ENCODE data around the gene COPS7A.
A peak's percentile ranks its signal among the peaks of the same experiment; 100 is the strongest.

The COPS7A gene

DNA sequence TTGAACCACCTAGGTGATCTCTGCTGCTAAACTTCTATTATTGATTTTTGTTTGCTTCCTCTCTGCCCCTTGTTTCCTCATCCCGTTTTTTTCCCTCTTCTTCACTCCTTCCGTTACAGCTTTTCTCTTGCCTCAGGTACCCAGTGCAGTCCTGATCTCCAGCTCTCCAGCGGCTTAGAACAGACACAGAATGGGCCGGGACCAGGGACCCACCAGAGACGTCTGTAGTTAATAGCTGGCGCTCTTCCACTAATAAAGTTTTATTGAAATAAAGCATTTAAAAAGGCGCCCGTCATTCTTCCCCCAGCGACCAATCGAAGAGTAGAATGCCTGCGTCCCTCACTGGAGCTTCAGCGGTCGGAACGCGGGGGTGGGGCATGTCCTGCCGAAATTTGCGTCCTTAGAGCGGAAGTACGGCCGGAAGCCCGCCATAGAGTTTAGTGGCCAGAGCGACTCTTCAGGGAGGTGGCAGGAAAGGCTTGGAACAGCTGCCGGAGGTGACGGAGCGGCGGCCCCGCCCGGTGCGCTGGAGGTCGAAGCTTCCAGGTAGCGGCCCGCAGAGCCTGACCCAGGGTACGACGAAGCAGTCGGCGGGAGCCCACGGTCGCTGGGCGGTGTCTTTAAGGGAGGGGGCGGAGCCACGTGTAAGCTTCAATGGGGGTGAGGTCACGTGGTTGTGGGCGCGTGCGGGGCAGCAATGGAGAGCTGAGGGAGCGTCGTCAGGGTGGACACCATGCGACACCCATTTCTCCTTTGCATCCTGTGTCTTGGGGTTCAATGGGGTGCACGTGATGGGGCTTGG lies at the start of gene COPS7A (continued):
- TF ChIP-seq, protein P1, sequence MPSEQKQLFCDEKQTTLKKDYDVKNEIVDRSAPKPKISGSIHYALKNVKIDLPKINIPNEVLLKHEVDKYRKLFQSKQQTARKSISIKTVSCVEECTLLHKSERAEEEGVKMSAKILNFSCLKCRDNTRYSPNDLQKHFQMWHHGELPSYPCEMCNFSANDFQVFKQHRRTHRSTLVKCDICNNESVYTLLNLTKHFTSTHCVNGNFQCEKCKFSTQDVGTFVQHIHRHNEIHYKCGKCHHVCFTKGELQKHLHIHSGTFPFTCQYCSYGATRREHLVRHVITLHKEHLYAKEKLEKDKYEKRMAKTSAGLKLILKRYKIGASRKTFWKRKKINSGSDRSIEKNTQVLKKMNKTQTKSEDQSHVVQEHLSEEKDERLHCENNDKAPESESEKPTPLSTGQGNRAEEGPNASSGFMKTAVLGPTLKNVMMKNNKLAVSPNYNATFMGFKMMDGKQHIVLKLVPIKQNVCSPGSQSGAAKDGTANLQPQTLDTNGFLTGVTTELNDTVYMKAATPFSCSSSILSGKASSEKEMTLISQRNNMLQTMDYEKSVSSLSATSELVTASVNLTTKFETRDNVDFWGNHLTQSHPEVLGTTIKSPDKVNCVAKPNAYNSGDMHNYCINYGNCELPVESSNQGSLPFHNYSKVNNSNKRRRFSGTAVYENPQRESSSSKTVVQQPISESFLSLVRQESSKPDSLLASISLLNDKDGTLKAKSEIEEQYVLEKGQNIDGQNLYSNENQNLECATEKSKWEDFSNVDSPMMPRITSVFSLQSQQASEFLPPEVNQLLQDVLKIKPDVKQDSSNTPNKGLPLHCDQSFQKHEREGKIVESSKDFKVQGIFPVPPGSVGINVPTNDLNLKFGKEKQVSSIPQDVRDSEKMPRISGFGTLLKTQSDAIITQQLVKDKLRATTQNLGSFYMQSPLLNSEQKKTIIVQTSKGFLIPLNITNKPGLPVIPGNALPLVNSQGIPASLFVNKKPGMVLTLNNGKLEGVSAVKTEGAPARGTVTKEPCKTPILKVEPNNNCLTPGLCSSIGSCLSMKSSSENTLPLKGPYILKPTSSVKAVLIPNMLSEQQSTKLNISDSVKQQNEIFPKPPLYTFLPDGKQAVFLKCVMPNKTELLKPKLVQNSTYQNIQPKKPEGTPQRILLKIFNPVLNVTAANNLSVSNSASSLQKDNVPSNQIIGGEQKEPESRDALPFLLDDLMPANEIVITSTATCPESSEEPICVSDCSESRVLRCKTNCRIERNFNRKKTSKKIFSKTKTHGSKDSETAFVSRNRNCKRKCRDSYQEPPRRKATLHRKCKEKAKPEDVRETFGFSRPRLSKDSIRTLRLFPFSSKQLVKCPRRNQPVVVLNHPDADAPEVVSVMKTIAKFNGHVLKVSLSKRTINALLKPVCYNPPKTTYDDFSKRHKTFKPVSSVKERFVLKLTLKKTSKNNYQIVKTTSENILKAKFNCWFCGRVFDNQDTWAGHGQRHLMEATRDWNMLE (tag by site-specific recombination; conservative IDR thresholded peaks at IDR 0.05; ENCODE audit: low read depth), result peak; percentile 99
- TF ChIP-seq BCL11A (tag by site-specific recombination; IDR thresholded peaks at IDR 0.05; ENCODE audit: low read depth) (peak; percentile 10; the same call in 1 of the 2 replicates), ZNF394 (tag by site-specific recombination; IDR thresholded peaks at IDR 0.05; ENCODE audit: borderline replicate concordance) (peak; percentile 68), ZNF311 (tag by site-specific recombination; IDR thresholded peaks at IDR 0.05; ENCODE audit: borderline replicate concordance) (no peak), ZNF629 (tag by site-specific recombination; IDR thresholded peaks at IDR 0.05) (peak; percentile 96), ZNF549 (tag by site-specific recombination; IDR thresholded peaks at IDR 0.05) (no peak), ZNF266 (tag by site-specific recombination; IDR thresholded peaks at IDR 0.05; ENCODE audit: low read depth) (no peak), ZNF514 (tag by site-specific recombination; IDR thresholded peaks at IDR 0.05) (no peak), WT1 (tag by site-specific recombination; IDR thresholded peaks at IDR 0.05) (peak; percentile 45), ZNF133 (tag by site-specific recombination; IDR thresholded peaks at IDR 0.05) (no peak), ZNF660 (tag by site-specific recombination; IDR thresholded peaks at IDR 0.05) (no peak; the same call in 1 of the 2 replicates), ZNF596 (tag by site-specific recombination; IDR thresholded peaks at IDR 0.05) (no peak), ZNF221 (tag by site-specific recombination; IDR thresholded peaks at IDR 0.05; ENCODE audit: borderline replicate concordance) (no peak), ZNF621 (tag by site-specific recombination; IDR thresholded peaks at IDR 0.05) (no peak), ZNF202 (tag by site-specific recombination; IDR thresholded peaks at IDR 0.05; ENCODE audit: borderline replicate concordance) (no peak), ZNF184 (tag by site-specific recombination; IDR thresholded peaks at IDR 0.05) (peak; percentile 20; the same call in 1 of the 2 replicates), ZNF416 (tag by site-specific recombination; IDR thresholded peaks at IDR 0.05) (no peak)
- TF ChIP-seq, protein P2, sequence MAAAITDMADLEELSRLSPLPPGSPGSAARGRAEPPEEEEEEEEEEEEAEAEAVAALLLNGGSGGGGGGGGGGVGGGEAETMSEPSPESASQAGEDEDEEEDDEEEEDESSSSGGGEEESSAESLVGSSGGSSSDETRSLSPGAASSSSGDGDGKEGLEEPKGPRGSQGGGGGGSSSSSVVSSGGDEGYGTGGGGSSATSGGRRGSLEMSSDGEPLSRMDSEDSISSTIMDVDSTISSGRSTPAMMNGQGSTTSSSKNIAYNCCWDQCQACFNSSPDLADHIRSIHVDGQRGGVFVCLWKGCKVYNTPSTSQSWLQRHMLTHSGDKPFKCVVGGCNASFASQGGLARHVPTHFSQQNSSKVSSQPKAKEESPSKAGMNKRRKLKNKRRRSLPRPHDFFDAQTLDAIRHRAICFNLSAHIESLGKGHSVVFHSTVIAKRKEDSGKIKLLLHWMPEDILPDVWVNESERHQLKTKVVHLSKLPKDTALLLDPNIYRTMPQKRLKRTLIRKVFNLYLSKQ (tag by site-specific recombination; IDR thresholded peaks at IDR 0.05; ENCODE audit: borderline replicate concordance), result no peak
- TF ChIP-seq, protein P3, sequence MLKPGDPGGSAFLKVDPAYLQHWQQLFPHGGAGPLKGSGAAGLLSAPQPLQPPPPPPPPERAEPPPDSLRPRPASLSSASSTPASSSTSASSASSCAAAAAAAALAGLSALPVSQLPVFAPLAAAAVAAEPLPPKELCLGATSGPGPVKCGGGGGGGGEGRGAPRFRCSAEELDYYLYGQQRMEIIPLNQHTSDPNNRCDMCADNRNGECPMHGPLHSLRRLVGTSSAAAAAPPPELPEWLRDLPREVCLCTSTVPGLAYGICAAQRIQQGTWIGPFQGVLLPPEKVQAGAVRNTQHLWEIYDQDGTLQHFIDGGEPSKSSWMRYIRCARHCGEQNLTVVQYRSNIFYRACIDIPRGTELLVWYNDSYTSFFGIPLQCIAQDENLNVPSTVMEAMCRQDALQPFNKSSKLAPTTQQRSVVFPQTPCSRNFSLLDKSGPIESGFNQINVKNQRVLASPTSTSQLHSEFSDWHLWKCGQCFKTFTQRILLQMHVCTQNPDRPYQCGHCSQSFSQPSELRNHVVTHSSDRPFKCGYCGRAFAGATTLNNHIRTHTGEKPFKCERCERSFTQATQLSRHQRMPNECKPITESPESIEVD (tag by site-specific recombination; IDR thresholded peaks at IDR 0.05), result no peak
- TF ChIP-seq, protein P4, sequence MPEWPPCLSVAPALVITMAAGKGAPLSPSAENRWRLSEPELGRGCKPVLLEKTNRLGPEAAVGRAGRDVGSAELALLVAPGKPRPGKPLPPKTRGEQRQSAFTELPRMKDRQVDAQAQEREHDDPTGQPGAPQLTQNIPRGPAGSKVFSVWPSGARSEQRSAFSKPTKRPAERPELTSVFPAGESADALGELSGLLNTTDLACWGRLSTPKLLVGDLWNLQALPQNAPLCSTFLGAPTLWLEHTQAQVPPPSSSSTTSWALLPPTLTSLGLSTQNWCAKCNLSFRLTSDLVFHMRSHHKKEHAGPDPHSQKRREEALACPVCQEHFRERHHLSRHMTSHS (tag by site-specific recombination; IDR thresholded peaks at IDR 0.05), result no peak
- TF ChIP-seq, protein P5, sequence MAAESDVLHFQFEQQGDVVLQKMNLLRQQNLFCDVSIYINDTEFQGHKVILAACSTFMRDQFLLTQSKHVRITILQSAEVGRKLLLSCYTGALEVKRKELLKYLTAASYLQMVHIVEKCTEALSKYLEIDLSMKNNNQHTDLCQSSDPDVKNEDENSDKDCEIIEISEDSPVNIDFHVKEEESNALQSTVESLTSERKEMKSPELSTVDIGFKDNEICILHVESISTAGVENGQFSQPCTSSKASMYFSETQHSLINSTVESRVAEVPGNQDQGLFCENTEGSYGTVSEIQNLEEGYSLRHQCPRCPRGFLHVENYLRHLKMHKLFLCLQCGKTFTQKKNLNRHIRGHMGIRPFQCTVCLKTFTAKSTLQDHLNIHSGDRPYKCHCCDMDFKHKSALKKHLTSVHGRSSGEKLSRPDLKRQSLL (tag by site-specific recombination; IDR thresholded peaks at IDR 0.05), result peak; percentile 85
- TF ChIP-seq, protein P6, sequence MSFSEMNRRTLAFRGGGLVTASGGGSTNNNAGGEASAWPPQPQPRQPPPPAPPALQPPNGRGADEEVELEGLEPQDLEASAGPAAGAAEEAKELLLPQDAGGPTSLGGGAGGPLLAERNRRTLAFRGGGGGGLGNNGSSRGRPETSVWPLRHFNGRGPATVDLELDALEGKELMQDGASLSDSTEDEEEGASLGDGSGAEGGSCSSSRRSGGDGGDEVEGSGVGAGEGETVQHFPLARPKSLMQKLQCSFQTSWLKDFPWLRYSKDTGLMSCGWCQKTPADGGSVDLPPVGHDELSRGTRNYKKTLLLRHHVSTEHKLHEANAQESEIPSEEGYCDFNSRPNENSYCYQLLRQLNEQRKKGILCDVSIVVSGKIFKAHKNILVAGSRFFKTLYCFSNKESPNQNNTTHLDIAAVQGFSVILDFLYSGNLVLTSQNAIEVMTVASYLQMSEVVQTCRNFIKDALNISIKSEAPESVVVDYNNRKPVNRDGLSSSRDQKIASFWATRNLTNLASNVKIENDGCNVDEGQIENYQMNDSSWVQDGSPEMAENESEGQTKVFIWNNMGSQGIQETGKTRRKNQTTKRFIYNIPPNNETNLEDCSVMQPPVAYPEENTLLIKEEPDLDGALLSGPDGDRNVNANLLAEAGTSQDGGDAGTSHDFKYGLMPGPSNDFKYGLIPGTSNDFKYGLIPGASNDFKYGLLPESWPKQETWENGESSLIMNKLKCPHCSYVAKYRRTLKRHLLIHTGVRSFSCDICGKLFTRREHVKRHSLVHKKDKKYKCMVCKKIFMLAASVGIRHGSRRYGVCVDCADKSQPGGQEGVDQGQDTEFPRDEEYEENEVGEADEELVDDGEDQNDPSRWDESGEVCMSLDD (tag by site-specific recombination; IDR thresholded peaks at IDR 0.05), result peak; percentile 87
- TF ChIP-seq, protein P7, sequence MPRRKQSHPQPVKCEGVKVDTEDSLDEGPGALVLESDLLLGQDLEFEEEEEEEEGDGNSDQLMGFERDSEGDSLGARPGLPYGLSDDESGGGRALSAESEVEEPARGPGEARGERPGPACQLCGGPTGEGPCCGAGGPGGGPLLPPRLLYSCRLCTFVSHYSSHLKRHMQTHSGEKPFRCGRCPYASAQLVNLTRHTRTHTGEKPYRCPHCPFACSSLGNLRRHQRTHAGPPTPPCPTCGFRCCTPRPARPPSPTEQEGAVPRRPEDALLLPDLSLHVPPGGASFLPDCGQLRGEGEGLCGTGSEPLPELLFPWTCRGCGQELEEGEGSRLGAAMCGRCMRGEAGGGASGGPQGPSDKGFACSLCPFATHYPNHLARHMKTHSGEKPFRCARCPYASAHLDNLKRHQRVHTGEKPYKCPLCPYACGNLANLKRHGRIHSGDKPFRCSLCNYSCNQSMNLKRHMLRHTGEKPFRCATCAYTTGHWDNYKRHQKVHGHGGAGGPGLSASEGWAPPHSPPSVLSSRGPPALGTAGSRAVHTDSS (tag by site-specific recombination; IDR thresholded peaks at IDR 0.05), result peak; percentile 65; the same call in 1 of the 2 replicates
